Measurements from ENCODE around the gene ZNF831.

Gene ZNF831

DNA sequence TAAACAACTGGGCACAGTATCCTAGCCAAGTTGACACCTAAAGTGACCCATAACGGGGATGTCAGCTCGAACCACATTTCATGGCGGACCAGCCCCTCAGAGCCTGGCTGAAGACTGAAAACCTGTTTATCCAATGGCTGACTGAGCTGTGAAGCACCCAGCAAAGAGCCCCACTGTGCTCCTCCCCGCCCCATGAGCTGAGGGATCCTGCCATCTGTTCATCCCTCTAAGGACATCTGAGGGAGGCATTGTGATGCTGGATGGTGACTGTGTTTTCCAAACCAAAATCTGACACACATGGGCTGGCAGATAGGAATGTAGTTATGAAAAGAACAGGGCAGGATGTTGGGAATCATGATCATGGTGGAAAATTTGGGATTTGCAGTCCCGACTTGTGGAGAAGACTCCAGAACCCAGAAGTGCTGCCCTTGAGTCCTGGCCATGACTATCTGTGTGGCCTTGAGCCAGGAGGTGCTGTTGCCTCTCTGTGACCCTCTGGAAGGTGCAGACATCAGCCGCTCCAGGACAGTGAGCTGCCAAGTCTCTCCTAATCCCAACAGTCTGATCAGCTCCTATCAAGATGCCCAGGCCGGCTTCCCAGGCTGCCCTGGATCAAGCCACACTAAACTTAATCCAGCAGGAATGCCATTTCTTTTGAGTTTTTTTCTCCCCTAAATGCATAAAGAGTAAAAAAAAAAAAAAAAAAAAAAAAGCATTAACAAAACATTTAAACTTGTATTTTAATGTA lies 142.5 kb downstream of the ZNF831 start:
- no peak for DNase-seq (ENCODE audit: low read depth, low spot score)

DNA sequence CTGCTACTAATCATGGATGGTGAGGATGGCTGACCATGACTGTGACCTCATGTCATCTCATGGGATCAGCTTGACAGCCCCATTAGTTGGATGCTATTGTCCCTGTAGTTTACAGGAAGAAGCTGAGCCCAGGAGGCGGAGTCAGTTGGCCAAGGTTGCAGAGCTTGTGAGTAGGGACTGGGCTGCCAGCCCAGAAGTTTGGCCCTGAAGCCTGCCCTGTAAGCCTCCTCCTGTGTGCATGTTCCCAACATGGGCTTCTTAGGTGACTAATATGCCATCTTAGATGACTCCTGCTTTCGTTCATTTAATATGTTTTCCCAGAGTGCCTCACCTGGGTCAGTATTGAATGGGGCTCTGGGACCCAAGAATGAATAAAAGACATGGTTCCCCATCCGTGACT lies 143.6 kb downstream of the ZNF831 start:
- no peak for DNase-seq (ENCODE audit: low read depth, low spot score)

All from ELF-1 (cell line).